ENCODE measurements around the gene SCGB1A1.

GRCh38 chr11:62411524-62411923, 7.3 kb upstream of the SCGB1A1 start:
- no peak for TF ChIP-seq POLR2A (IDR thresholded peaks at IDR 0.05; ENCODE audit: low read length)
- no peak for TF ChIP-seq GATA1 (IDR thresholded peaks at IDR 0.05; ENCODE audit: low read depth, low read length)
